Fibroblast of villous mesenchyme (primary cell): ENCODE results near the gene WBP4. TPM values are rescaled to one million over a fixed set of nuclear protein-coding genes. Genes with fewer than 3 reads are reported as not detected.

ENCODE experiments used
- DNase-seq: peaks from one replicate; pipeline ENCODE4 v3.0.0-alpha.2; 2010; ENCODE audit warnings: low read depth
- H3K4me3 ChIP-seq: 2 replicates; pipeline ENCODE4 v1.5.1; 2011; ENCODE audit warnings: low read depth, mild to moderate bottlenecking, low read length
- total RNA-seq: library from RNA; depleted of rRNA; stranded (reverse); fragments of >200 nt; gene quantifications from 2 replicates; pipeline ENCODE4 v1.2.3, GENCODE V29; 2012
- TF ChIP-seq, protein P1 (sequence below): IDR thresholded peaks from 2 replicates; pipeline ENCODE4 v1.5.1; 2012; ENCODE audit warnings: low read depth, mild to moderate bottlenecking, low read length; ENCODE audit not compliant: insufficient read depth

WBP4 gene
- total RNA-seq, 1 donor, result 6.9 TPM

DNA sequence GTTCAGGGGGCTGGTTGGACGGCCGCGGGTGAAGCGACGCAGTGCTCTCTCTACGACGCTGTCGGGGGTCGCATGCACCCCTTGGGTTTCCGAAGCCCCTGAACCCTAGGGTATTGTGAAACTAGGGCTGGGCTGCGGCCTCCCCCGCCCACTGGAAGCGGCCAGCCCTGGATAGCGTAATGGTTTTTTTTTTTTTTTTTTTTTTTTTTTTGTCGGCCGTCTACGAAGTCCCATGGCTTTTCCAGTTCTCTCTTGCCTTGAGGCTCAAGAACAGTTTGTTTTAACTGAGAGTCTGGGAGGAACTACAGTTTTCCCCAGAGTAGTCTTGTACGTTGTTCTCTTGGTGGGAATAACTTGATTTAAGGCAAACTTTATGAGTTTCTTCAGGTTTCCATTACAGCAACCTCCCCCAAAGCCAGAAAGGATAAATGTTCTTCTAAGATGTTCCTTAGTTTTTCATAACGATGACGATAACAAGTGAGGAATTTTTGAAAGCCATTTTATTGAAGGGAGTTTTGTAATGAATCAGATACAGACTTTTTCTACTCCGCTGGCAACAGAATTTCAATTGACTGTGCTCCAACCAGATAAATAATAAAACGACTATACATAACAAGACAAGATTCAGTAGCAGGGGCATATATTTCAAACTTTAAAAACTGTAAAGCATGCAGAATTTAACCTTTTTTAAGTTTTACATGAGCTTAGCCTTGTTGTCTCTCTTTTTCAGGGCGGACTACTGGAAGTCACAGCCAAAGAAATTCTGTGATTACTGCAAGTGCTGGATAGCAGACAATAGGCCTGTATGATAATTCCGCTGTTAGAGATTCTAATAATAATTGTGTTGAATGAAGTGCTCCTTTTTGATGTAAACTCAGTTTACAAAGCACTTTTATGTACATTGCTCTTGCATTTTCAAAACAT, 867 bp downstream of the WBP4 start:
- TF ChIP-seq, protein P1, sequence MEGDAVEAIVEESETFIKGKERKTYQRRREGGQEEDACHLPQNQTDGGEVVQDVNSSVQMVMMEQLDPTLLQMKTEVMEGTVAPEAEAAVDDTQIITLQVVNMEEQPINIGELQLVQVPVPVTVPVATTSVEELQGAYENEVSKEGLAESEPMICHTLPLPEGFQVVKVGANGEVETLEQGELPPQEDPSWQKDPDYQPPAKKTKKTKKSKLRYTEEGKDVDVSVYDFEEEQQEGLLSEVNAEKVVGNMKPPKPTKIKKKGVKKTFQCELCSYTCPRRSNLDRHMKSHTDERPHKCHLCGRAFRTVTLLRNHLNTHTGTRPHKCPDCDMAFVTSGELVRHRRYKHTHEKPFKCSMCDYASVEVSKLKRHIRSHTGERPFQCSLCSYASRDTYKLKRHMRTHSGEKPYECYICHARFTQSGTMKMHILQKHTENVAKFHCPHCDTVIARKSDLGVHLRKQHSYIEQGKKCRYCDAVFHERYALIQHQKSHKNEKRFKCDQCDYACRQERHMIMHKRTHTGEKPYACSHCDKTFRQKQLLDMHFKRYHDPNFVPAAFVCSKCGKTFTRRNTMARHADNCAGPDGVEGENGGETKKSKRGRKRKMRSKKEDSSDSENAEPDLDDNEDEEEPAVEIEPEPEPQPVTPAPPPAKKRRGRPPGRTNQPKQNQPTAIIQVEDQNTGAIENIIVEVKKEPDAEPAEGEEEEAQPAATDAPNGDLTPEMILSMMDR, result no peak
- H3K4me3 ChIP-seq, result peak overlapping the region; percentile 90
- peak; percentile 89 for DNase-seq

DNA sequence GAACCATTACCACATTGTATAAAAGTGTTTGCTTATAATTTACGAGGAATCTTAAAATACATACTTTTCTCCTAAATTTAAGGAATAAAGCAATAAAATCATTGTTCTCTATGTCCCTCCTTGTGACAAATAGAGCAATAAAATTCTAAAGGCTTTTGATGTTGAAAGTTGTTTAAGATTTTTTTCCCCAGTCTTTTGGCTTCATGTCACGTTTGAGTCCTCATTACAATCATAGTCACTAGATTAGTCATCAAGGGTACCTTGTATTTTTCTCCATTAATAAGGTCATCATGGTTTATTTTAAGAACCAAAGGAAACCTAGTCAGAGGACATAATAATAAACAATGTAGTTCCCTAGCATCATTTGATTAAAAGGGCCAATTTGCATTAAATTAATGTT, 3.2 kb downstream of the WBP4 start:
- peak; percentile 70 for DNase-seq
- H3K4me3 ChIP-seq, result no peak overlapping the region
- TF ChIP-seq, protein P1, result no peak

GRCh38 chr13:41065078-41065477, 3.8 kb downstream of the WBP4 start:
- DNase-seq, result peak; percentile 78
- no peak overlapping the region for H3K4me3 ChIP-seq
- TF ChIP-seq, protein P1, result no peak

DNA sequence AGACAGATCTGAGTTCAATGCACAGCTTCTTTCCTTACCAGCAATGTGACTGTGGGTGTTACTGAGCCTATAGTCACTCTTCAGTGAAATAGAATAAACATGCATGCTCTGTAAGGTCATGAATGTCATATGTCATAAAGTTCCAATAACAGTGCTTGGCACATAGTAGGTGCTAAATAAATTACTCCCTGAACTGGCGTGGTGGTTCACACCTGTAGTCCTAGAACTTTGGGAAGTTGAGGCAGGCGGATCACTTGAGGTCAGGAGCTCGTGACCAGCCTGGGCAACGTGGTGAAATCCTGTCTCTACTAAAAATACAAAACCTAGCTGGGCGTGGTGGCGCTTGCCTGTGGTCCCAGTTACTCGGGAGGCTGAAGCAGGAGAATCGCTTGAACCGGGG, 13.2 kb downstream of the WBP4 start:
- no peak for DNase-seq
- no peak overlapping the region for H3K4me3 ChIP-seq
- TF ChIP-seq, protein P1, result no peak

- peak; percentile 66 for DNase-seq
- no peak overlapping the region for H3K4me3 ChIP-seq
- TF ChIP-seq, protein P1, result peak; percentile 51
Measured at GRCh38 chr13:41075034-41075433, 13.7 kb downstream of the WBP4 start.

GRCh38 chr13:41075485-41075884, 14.2 kb downstream of the WBP4 start:
- DNase-seq, result no peak
- TF ChIP-seq, protein P1, result no peak
- H3K4me3 ChIP-seq, result no peak overlapping the region
